IPS DF 6.9 (cell line): Measurements from ENCODE around the gene ZNF143.

Source experiments
- DNase-seq: peaks from one replicate; pipeline ENCODE4 v3.0.0-alpha.2; 2013; ENCODE audit warnings: low read depth, low spot score
- H3K27ac ChIP-seq: one replicate; pipeline ENCODE4 v1.5.1; 2013; ENCODE audit warnings: low read length, control low read depth
- H3K27me3 ChIP-seq: 2 replicates; pipeline ENCODE4 v1.6.1; 2013; ENCODE audit warnings: mild to moderate bottlenecking, low read length; ENCODE audit not compliant: control insufficient read depth, insufficient read depth
- H3K36me3 ChIP-seq: 2 replicates; pipeline ENCODE4 v1.6.1; 2013; ENCODE audit warnings: low read length; ENCODE audit not compliant: control insufficient read depth, insufficient read depth
- H3K4me1 ChIP-seq: 2 replicates; pipeline ENCODE4 v1.6.1; 2013; ENCODE audit warnings: low read length; ENCODE audit not compliant: control insufficient read depth, insufficient read depth
- H3K4me3 ChIP-seq: 2 replicates; pipeline ENCODE4 v1.5.1; 2013; ENCODE audit warnings: mild to moderate bottlenecking, low read length
- H3K9me3 ChIP-seq: 2 replicates; pipeline ENCODE4 v1.6.1; 2013; ENCODE audit warnings: low read length, inconsistent platforms; ENCODE audit not compliant: control insufficient read depth, insufficient read depth
- WGBS: extraction: QIAGEN DNeasy Blood & Tissue Kit; methylation state at CpG from one replicate; pipeline ENCODE4 v1.1.7; 2013; ENCODE audit warnings: mixed read lengths, missing lambda C conversion rate; ENCODE audit not compliant: insufficient read length, insufficient coverage; 5-methylcytosine and 5-hydroxymethylcytosine counted together

ZNF143 gene

GRCh38 chr11:9575260-9576240 is 114.7 kb downstream of the ZNF143 start:
- Histone ChIP-seq H3K27me3 (no peaks in the 10 kb centered on the region), H3K4me1 (no peaks in the 10 kb centered on the region), H3K9me3 (no peaks in the 10 kb centered on the region), H3K36me3 (peaks cover 8% of the 10 kb centered on the region; the same call in 1 of the 2 replicates), H3K27ac (no peak overlapping the region), H3K4me3 (peak overlapping the region; percentile 93)
- DNase-seq, result no peak
- no CpG with 5 or more reads among the region's 17 CpGs for WGBS

DNA sequence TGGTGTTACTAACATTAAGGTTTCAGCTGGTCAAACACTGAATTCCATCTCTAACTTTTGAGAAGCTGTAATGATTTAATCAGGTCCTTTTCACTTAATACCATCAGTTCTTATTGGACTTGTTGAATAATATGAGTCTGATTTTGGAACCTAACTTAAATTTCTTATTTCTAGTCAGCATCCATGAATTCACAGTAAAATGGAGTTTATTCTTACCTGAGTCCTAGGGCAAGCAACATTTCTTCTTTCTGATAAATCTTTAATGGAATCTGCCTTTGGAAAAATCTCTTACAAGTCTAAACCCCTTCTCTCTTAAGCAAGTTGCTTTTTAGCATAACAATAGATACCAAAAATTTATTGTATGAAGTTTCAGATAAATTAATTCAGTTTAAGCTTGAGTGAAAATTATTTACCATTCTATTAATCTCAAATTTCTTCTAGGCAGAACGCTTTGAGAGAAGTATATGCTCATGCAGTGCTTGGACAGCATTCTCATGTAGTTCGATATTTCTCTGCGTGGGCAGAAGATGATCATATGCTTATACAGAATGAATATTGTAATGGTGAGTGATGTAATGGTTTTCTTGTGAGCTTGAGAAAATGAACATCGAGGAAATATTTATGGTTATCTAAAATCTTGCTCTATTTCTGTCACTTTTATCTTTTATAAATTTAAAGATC is 116.0 kb downstream of the ZNF143 start:
- H3K27me3 ChIP-seq, result no peaks in the 10 kb centered on the region
- DNase-seq, result no peak
- H3K4me1 ChIP-seq, result no peaks in the 10 kb centered on the region
- H3K9me3 ChIP-seq, result no peaks in the 10 kb centered on the region
- H3K4me3 ChIP-seq, result no peak overlapping the region
- no CpG with 5 or more reads among the region's 4 CpGs for WGBS
- no peak overlapping the region for H3K27ac ChIP-seq
- peaks cover 11% of the 10 kb centered on the region; the same call in 1 of the 2 replicates for H3K36me3 ChIP-seq

DNA sequence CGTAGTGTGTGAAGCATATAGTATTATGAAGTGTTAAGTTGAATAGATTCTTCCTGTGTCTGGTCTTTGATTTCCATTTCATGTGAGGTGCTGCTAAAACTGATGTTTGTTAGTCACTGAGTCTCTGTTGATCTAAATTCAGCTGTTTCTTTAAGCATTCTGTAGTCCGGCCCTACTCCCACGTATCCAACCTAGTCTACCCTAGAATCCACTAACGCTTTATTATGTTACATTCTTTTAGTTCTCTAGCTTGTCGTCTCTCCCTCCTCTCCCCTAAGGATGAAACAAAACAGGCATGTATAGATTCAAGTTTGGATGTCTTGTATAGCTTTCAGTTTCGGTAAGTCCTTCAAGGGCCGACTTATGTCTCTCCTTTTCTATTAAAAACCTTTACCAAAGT is 116.7 kb downstream of the ZNF143 start:
- no CpG with 5 or more reads among the region's 7 CpGs for WGBS
- peaks cover 13% of the 10 kb centered on the region; the same call in 1 of the 2 replicates for H3K36me3 ChIP-seq
- no peak overlapping the region for H3K4me3 ChIP-seq
- H3K4me1 ChIP-seq, result no peaks in the 10 kb centered on the region
- H3K9me3 ChIP-seq, result no peaks in the 10 kb centered on the region
- no peak for DNase-seq
- H3K27me3 ChIP-seq, result no peaks in the 10 kb centered on the region
- no peak overlapping the region for H3K27ac ChIP-seq
